HepG2 (cell line): Measurements from ENCODE around the gene RECK. TPM values are rescaled to one million over a fixed set of nuclear protein-coding genes. Genes with fewer than 3 reads are reported as not detected.
"Not testable (repeated sequence)": the region's sequence is repeated elsewhere in the genome, so short reads cannot be mapped to it uniquely, and the experiment has no call there.

ENCODE experiments used
- ATAC-seq: fragments of 200-7000 bp; cut with Tn5 transposase; 3 replicates; pipeline ENCODE4 v1.9.1; 2020; ENCODE audit warnings: mild to moderate bottlenecking, moderate library complexity
- BruUV-seq: library from RNA; stranded (reverse); fragments of 400-500 nt; replicated peaks from 2 replicates; lab custom pipeline; 2021; lab: Mats Ljungman, UMichigan
- CTCF ChIA-PET: fragments of 300-600 bp; formaldehyde crosslinking; extraction: SDS; loops from one replicate; lab custom pipeline; 2021; ENCODE audit warnings: low total read pairs, inconsistent platforms, low intra/inter-chr PET ratio; lab: Yijun Ruan, JAX
- POLR2A ChIA-PET: fragments of 350-600 bp; sonication (Branson Sonifier 250); formaldehyde crosslinking; loops from one replicate; lab custom pipeline; 2020; ENCODE audit warnings: antibody characterized with exemption, inconsistent platforms; lab: Yijun Ruan, JAX
- DNase-seq: peaks from one replicate; pipeline ENCODE4 v3.0.0-alpha.2; 2015; ENCODE audit warnings: low spot score
- FAIRE-seq: peaks from 3 replicates; lab custom pipeline; 2011; peaks lifted over from hg19 to GRCh38; lab: Jason Lieb, UNC
- H2AFZ ChIP-seq: one replicate; pipeline ENCODE4 v1.6.1; 2011; ENCODE audit warnings: low read length, inconsistent platforms
- H3K27ac ChIP-seq: fragments of 300-600 bp; 3 replicates; pipeline ENCODE4 v1.8.0; 2011; ENCODE audit warnings: mixed run types, mild to moderate bottlenecking, mixed read lengths, low read length, inconsistent platforms; ENCODE audit not compliant: insufficient read depth; ENCODE audit errors: extremely low read length
- H3K27me3 ChIP-seq, 2 experiments: fragments of 200-600 bp in 1 of 2; 2 replicates in 1 of 2; 3 replicates in 1 of 2; pipeline versions ENCODE4 v1.6.0 to v1.8.0; 2011; ENCODE audit warnings: low read length in 2 of 2, mild to moderate bottlenecking in 2 of 2, moderate library complexity in 2 of 2, inconsistent platforms in 1 of 2; ENCODE audit not compliant: insufficient read depth in 2 of 2, control insufficient read depth in 1 of 2
- H3K36me3 ChIP-seq, 2 experiments: fragments of 200-600 bp in 1 of 2; replicated peaks in 1 of 2; 2 replicates in 1 of 2; 3 replicates in 1 of 2; pipeline versions ENCODE4 v1.5.1 to v1.8.0; 2011; ENCODE audit warnings: low read length in 2 of 2, inconsistent platforms in 1 of 2; ENCODE audit not compliant: insufficient read depth in 2 of 2, control insufficient read depth in 1 of 2
- H3K4me1 ChIP-seq: 2 replicates; pipeline ENCODE4 v1.5.1; 2012; ENCODE audit warnings: low read length, inconsistent platforms; ENCODE audit not compliant: insufficient read depth
- H3K4me2 ChIP-seq: 2 replicates; pipeline ENCODE4 v1.6.0; 2011; ENCODE audit warnings: low read depth, low read length, inconsistent platforms
- H3K4me3 ChIP-seq, 3 experiments: fragments of 200-600 bp in 1 of 3; sonication (generic), shearing (Covaris generic) in 1 of 3; replicated peaks in 1 of 3; 2 replicates each; pipeline ENCODE4 v1.5.1; 2011 to 2016; ENCODE audit warnings: low read length in 3 of 3, inconsistent platforms in 2 of 3, low read depth in 2 of 3, mild to moderate bottlenecking in 2 of 3, control low read depth in 1 of 3, mixed read lengths in 1 of 3; ENCODE audit not compliant: insufficient read depth in 1 of 3
- H3K79me2 ChIP-seq: one replicate; pipeline ENCODE4 v1.6.1; 2011; ENCODE audit warnings: low read length, inconsistent platforms; ENCODE audit not compliant: insufficient read depth
- H3K9ac ChIP-seq: 2 replicates; pipeline ENCODE4 v1.6.0; 2011; ENCODE audit warnings: mild to moderate bottlenecking, low read depth, low read length, inconsistent platforms; ENCODE audit not compliant: insufficient read depth
- H3K9me3 ChIP-seq: 2 replicates; pipeline ENCODE4 v1.5.1; 2012; ENCODE audit warnings: mild to moderate bottlenecking, low read length
- H4K20me1 ChIP-seq: 2 replicates; pipeline ENCODE4 v1.6.0; 2011; ENCODE audit warnings: inconsistent platforms, mild to moderate bottlenecking, low read length, moderate library complexity; ENCODE audit not compliant: insufficient read depth
- THAP9 ChIP-seq: sonication (generic); formaldehyde crosslinking; IDR thresholded peaks from 2 replicates; pipeline ENCODE4; 2020; ENCODE audit warnings: missing genetic modification reagents, mild to moderate bottlenecking, borderline replicate concordance
- WGBS: methylation state at CpG from one replicate; pipeline ENCODE4 v1.1.6; 2017; ENCODE audit warnings: low lambda C conversion rate; 5-methylcytosine and 5-hydroxymethylcytosine counted together
- in situ Hi-C: cut with HindIII; loops from 2 replicates; pipeline ENCODE4 v1.10.0; 2017; ENCODE audit warnings: low pct_unique_long_range_greater_than_20kb; ENCODE audit not compliant: extremely low pct_ligation_motif_present
- intact Hi-C: fragments of 100-400 bp; cut with micrococcal nuclease; formaldehyde crosslinking; loops from one replicate; pipeline ENCODE4 v1.10.0; 2022; ENCODE audit not compliant: unreplicated experiment
- polyA plus RNA-seq, 8 experiments: library from polyadenylated mRNA; depleted of rRNA in 3 of 8; stranded (reverse) in 7 of 8; unstranded in 1 of 8; fragments of >200 nt; fragmentation: Illumina TruSeq in 4 of 8; extraction: Trizol in 4 of 8; gene quantifications; 2 replicates each; pipeline versions ENCODE4 v1.2.1 to v1.2.3, GENCODE V29; 2011 to 2016; ENCODE audit warnings: low read depth in 4 of 8, missing spikeins in 1 of 8, mixed read lengths in 1 of 8; ENCODE audit not compliant: insufficient read depth in 1 of 8
- total RNA-seq, 5 experiments: library from RNA; depleted of rRNA; stranded (reverse); fragments of >200 nt; fragmentation: Illumina TruSeq; extraction: Trizol; gene quantifications; 2 replicates each; pipeline ENCODE4 v1.2.3, GENCODE V29; 2016; ENCODE audit warnings: low read depth in 1 of 5

RECK gene
- total and polyA plus RNA-seq, 2 of the 13 experiments (the other 11 are each of a cell fraction or from before 2014, with no cell fraction given): 3.1 to 4.8 TPM

GRCh38 chr9:35996358-35996970, 40.2 kb upstream of the RECK start:
- POLR2A ChIA-PET: no interaction called here
- Histone ChIP-seq H2AFZ (no peak overlapping the region), H3K79me2 (no peaks in the 10 kb centered on the region), H3K9ac (no peak overlapping the region), H3K36me3 (no peaks in the 10 kb centered on the region), H3K27ac (no peak overlapping the region), H3K4me2 (no peak overlapping the region), H3K9me3 (peaks cover 8% of the 10 kb centered on the region), H3K4me3 (no peak overlapping the region)
- FAIRE-seq (no peak), DNase-seq (no peak)
- in situ Hi-C loops (no loop called here), intact Hi-C loops (no loop called here)
- no TSS peak for BruUV-seq
- no peak for TF ChIP-seq THAP9 (CRISPR knock-in tag)
- TF ChIP-seq, all 625 proteins: peak for 0
- Histone ChIP-seq H3K4me1 (no peaks in the 10 kb centered on the region), H3K27me3 (no peaks in the 10 kb centered on the region), H4K20me1 (no peaks in the 10 kb centered on the region)
- WGBS: 0% methylated on average over 1 of the region's 1 CpG
- ATAC-seq: no peak
- CTCF ChIA-PET: no interaction called here

GRCh38 chr9:35997016-35997415, 39.7 kb upstream of the RECK start:
- 61% methylated on average over 4 of the region's 4 CpGs for WGBS
- CTCF ChIA-PET: not testable (repeated sequence)

More at GRCh38 chr9:35997016-35997415, 39.7 kb upstream of the RECK start:
- H3K9me3 ChIP-seq, H3K27ac ChIP-seq, POLR2A ChIA-PET, H4K20me1 ChIP-seq, ATAC-seq, H3K36me3 ChIP-seq, H3K79me2 ChIP-seq, BruUV-seq, H3K4me3 ChIP-seq, in situ Hi-C loops, FAIRE-seq, DNase-seq, H3K4me1 ChIP-seq, H3K4me2 ChIP-seq, H2AFZ ChIP-seq, H3K9ac ChIP-seq, intact Hi-C loops, H3K27me3 ChIP-seq: not testable (repeated sequence)
